Measurements from ENCODE around the gene BOK. TPM values are rescaled to one million over a fixed set of nuclear protein-coding genes. Genes with fewer than 3 reads are reported as not detected.

The BOK gene
- total and polyA plus RNA-seq, 2 donors (not counting 1 experiment from before 2014, with no cell fraction given): 21.2 to 42.4 TPM

DNA sequence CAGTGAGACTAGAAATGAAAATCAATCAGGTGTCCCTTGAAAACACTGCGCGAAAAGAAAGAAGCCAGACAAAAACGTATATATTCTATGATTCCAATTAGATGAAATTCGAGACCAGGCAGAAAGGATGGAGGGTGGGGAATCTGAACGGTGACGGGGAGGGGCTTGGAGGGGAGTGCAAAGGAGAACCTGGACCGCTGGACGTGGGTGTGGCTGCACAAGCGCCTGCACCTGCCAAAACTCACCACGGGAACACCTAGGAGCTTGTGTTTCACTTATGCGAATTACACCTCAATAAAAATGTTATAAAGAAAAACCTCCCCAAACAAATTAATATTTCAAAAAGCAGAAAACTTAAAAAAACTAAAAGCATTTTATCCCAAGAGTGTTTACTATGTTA is 56.5 kb downstream of the BOK start:
- peaks cover 7% of the 10 kb centered on the region for H3K4me1 ChIP-seq (ENCODE audit: control insufficient read depth, extremely low read depth, insufficient read depth, low read length)
- no peak overlapping the region for H3K9ac ChIP-seq (ENCODE audit: insufficient read depth, low read length)
- no peak overlapping the region for H2AFZ ChIP-seq (ENCODE audit: low read length)
- H3K79me2 ChIP-seq (ENCODE audit: control insufficient read depth, insufficient read depth, low read length): peaks cover 32% of the 10 kb centered on the region
- no peaks in the 10 kb centered on the region for H3K27me3 ChIP-seq (ENCODE audit: control insufficient read depth, insufficient read depth, low read length)
- H4K20me1 ChIP-seq (ENCODE audit: control insufficient read depth, extremely low read depth, insufficient read depth, low read length): peaks cover 4% of the 10 kb centered on the region
- H3K27ac ChIP-seq (ENCODE audit: insufficient read depth, low read length): no peak overlapping the region
- no peak for TF ChIP-seq EZH2 (IDR thresholded peaks at IDR 0.05; ENCODE audit: low read length, missing control alignments)
- no peak for DNase-seq (ENCODE audit: low read depth in 2 of 2)
- peaks cover 2% of the 10 kb centered on the region for H3K36me3 ChIP-seq (ENCODE audit: control insufficient read depth, insufficient read depth, low read length)
- no peaks in the 10 kb centered on the region for H3K9me3 ChIP-seq (ENCODE audit: control insufficient read depth, insufficient read depth, low read depth, low read length)
- no peak overlapping the region for H3K4me2 ChIP-seq (ENCODE audit: extremely low read depth, insufficient read depth, low read length)
- no peak overlapping the region for H3K4me3 ChIP-seq (replicated peaks in 1 of 4; ENCODE audit: control extremely low read depth in 1 of 4, insufficient read depth in 1 of 4, low read depth in 3 of 4, low read length in 4 of 4)

- no peak overlapping the region for H3K27ac ChIP-seq (ENCODE audit: insufficient read depth, low read length)
- H3K4me1 ChIP-seq (ENCODE audit: control insufficient read depth, extremely low read depth, insufficient read depth, low read length): peaks cover 7% of the 10 kb centered on the region
- no peak for DNase-seq (ENCODE audit: low read depth in 2 of 2)
- H3K4me3 ChIP-seq (replicated peaks in 1 of 4; ENCODE audit: control extremely low read depth in 1 of 4, insufficient read depth in 1 of 4, low read depth in 3 of 4, low read length in 4 of 4): no peak overlapping the region
- no peak overlapping the region for H3K9ac ChIP-seq (ENCODE audit: insufficient read depth, low read length)
- peaks cover 4% of the 10 kb centered on the region for H4K20me1 ChIP-seq (ENCODE audit: control insufficient read depth, extremely low read depth, insufficient read depth, low read length)
- no peak overlapping the region for H2AFZ ChIP-seq (ENCODE audit: low read length)
- peaks cover 2% of the 10 kb centered on the region for H3K36me3 ChIP-seq (ENCODE audit: control insufficient read depth, insufficient read depth, low read length)
- no peak for TF ChIP-seq EZH2 (IDR thresholded peaks at IDR 0.05; ENCODE audit: low read length, missing control alignments)
- TF ChIP-seq, protein P1, sequence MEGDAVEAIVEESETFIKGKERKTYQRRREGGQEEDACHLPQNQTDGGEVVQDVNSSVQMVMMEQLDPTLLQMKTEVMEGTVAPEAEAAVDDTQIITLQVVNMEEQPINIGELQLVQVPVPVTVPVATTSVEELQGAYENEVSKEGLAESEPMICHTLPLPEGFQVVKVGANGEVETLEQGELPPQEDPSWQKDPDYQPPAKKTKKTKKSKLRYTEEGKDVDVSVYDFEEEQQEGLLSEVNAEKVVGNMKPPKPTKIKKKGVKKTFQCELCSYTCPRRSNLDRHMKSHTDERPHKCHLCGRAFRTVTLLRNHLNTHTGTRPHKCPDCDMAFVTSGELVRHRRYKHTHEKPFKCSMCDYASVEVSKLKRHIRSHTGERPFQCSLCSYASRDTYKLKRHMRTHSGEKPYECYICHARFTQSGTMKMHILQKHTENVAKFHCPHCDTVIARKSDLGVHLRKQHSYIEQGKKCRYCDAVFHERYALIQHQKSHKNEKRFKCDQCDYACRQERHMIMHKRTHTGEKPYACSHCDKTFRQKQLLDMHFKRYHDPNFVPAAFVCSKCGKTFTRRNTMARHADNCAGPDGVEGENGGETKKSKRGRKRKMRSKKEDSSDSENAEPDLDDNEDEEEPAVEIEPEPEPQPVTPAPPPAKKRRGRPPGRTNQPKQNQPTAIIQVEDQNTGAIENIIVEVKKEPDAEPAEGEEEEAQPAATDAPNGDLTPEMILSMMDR (conservative IDR thresholded peaks at IDR 0.05 in 1 of 2, IDR thresholded peaks at IDR 0.05 in 1 of 2; ENCODE audit: low read depth in 1 of 2, low read length in 2 of 2): no peak
- H3K27me3 ChIP-seq (ENCODE audit: control insufficient read depth, insufficient read depth, low read length): no peaks in the 10 kb centered on the region
- no peak overlapping the region for H3K4me2 ChIP-seq (ENCODE audit: extremely low read depth, insufficient read depth, low read length)
- peaks cover 31% of the 10 kb centered on the region for H3K79me2 ChIP-seq (ENCODE audit: control insufficient read depth, insufficient read depth, low read length)
- no peaks in the 10 kb centered on the region for H3K9me3 ChIP-seq (ENCODE audit: control insufficient read depth, insufficient read depth, low read depth, low read length)
These were observed 57.0 kb downstream of the BOK start for GRCh38 chr2:241615522-241616052.

DNA sequence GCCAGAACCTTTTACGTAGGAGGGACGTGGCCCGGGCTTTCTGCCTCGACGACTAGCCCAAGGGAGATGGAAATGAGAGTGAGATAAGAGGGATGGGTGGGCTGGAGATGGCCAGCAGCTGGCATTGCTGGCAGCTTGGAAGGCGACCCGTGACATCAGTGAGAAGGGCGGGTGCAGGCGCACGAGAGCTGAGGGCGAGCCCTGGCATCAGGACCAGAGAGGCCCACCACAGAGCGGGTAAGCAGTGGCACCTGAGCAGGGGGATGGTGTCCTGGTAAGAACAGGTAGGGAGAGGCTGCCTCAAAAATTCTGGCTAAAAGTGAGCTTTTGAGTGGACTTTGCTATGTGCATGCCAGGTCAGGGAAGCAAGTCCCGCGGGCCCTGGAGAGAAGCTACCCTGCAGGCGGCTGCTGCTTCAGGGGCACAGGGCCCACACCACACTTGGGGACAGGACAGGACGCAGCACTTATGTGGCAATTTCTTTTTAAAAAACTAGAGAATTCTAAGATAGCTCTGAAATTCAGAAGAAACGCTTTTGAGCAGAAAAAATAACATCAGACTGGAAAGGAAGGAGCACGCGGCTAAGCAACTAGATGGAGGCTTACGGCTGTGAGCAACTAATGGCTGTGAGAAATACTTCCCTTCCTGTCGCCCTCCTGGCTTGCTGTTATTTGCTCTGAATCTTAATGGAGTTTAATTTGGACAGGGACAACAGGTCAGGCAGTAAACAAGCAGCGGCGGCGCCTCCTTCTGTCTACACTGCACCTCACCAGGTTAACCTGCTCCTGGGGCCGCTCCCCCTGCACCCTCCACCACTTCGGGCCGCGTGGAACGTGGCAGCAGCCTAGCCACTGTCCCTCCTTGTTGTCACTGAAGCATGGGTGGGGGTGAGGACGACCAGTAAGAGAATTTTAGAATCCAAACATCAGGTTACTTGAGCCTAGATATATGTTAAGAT is 57.9 kb downstream of the BOK start:
- Histone ChIP-seq H2AFZ (ENCODE audit: low read length) (no peak overlapping the region), H3K36me3 (ENCODE audit: control insufficient read depth, insufficient read depth, low read length) (peaks cover 2% of the 10 kb centered on the region), H3K27ac (ENCODE audit: insufficient read depth, low read length) (no peak overlapping the region), H3K27me3 (ENCODE audit: control insufficient read depth, insufficient read depth, low read length) (no peaks in the 10 kb centered on the region), H3K4me3 (replicated peaks in 1 of 4; ENCODE audit: control extremely low read depth in 1 of 4, insufficient read depth in 1 of 4, low read depth in 3 of 4, low read length in 4 of 4) (no peak overlapping the region), H3K4me1 (ENCODE audit: control insufficient read depth, extremely low read depth, insufficient read depth, low read length) (peaks cover 7% of the 10 kb centered on the region), H3K9me3 (ENCODE audit: control insufficient read depth, insufficient read depth, low read depth, low read length) (no peaks in the 10 kb centered on the region), H4K20me1 (ENCODE audit: control insufficient read depth, extremely low read depth, insufficient read depth, low read length) (peaks cover 4% of the 10 kb centered on the region), H3K79me2 (ENCODE audit: control insufficient read depth, insufficient read depth, low read length) (peaks cover 30% of the 10 kb centered on the region), H3K9ac (ENCODE audit: insufficient read depth, low read length) (no peak overlapping the region), H3K4me2 (ENCODE audit: extremely low read depth, insufficient read depth, low read length) (no peak overlapping the region)
- TF ChIP-seq, protein P1 (conservative IDR thresholded peaks at IDR 0.05 in 1 of 2, IDR thresholded peaks at IDR 0.05 in 1 of 2; ENCODE audit: low read depth in 1 of 2, low read length in 2 of 2): no peak
- TF ChIP-seq EZH2 (IDR thresholded peaks at IDR 0.05; ENCODE audit: low read length, missing control alignments): no peak
- no peak for DNase-seq (ENCODE audit: low read depth in 2 of 2)

All from fibroblast of lung (primary cell).